Tibial nerve (tissue), 4 donors: ENCODE data around the gene CYB561D1. TPM values are rescaled to one million over a fixed set of nuclear protein-coding genes. Genes with fewer than 3 reads are reported as not detected.

Source experiments
- DNase-seq, 2 donors: peaks; one replicate each; pipeline ENCODE4 v3.0.0-alpha.2; 2019; ENCODE audit warnings: low spot score in 2 of 2
- H3K27ac ChIP-seq, 4 donors: fragments of 200-600 bp; sonication (generic) in 3 of 4; one replicate each; pipeline ENCODE4 v1.5.1; 2017 to 2019; ENCODE audit warnings: mild to moderate bottlenecking in 1 of 4
- H3K27me3 ChIP-seq, 2 donors: fragments of 200-600 bp; sonication (generic) in 1 of 2; one replicate each; pipeline versions ENCODE4 v1.5.1 to v1.6.0; 2017 to 2019
- H3K36me3 ChIP-seq, 3 donors: fragments of 200-600 bp; sonication (generic); one replicate each; pipeline ENCODE4 v1.5.1; 2018 to 2019
- H3K4me1 ChIP-seq, 4 donors: fragments of 200-600 bp; sonication (generic) in 3 of 4; one replicate each; pipeline ENCODE4 v1.5.1; 2017 to 2019
- H3K4me3 ChIP-seq, 4 donors: fragments of 200-600 bp; sonication (generic) in 3 of 4; one replicate each; pipeline ENCODE4 v1.5.1; 2017 to 2019; ENCODE audit warnings: mild to moderate bottlenecking in 1 of 4, moderate library complexity in 1 of 4
- H3K9me3 ChIP-seq, 4 donors: fragments of 200-600 bp; sonication (generic) in 3 of 4; one replicate each; pipeline ENCODE4 v1.5.1; 2017 to 2019
- EP300 ChIP-seq, 2 donors: sonication (generic); formaldehyde crosslinking; IDR thresholded peaks; one replicate each; pipeline ENCODE4 v1.6.1; 2017; ENCODE audit warnings: antibody characterized with exemption in 2 of 2, mild to moderate bottlenecking in 1 of 2
- POLR2A ChIP-seq, 2 donors: fragments of 450-650 bp; IDR thresholded peaks; one replicate each; pipeline ENCODE4 v1.6.1; 2017; ENCODE audit warnings: antibody characterized with exemption in 2 of 2, mild to moderate bottlenecking in 2 of 2, moderate library complexity in 2 of 2
- WGBS, 2 donors: methylation state at CpG; one replicate each; pipeline ENCODE4 v1.1.5; 2018; 5-methylcytosine and 5-hydroxymethylcytosine counted together
- total RNA-seq, 4 donors: library from RNA; depleted of rRNA; stranded (reverse); fragments of >200 nt; gene quantifications; one replicate each; pipeline ENCODE4 v1.1.0, GENCODE V29; 2016
- TF ChIP-seq, protein P1 (sequence below), 5 experiments: fragments of 200-600 bp in 3 of 5; fragments of 450-650 bp in 2 of 5; sonication (generic) in 3 of 5; IDR thresholded peaks; one replicate each; pipeline ENCODE4 v1.5.1; 2016 to 2019; ENCODE audit warnings: antibody characterized with exemption in 5 of 5, mild to moderate bottlenecking in 3 of 5, moderate library complexity in 2 of 5

Gene CYB561D1
- total RNA-seq, 4 donors from 2014 or later, result 4.4 to 8.4 (median 5.6) TPM

DNA sequence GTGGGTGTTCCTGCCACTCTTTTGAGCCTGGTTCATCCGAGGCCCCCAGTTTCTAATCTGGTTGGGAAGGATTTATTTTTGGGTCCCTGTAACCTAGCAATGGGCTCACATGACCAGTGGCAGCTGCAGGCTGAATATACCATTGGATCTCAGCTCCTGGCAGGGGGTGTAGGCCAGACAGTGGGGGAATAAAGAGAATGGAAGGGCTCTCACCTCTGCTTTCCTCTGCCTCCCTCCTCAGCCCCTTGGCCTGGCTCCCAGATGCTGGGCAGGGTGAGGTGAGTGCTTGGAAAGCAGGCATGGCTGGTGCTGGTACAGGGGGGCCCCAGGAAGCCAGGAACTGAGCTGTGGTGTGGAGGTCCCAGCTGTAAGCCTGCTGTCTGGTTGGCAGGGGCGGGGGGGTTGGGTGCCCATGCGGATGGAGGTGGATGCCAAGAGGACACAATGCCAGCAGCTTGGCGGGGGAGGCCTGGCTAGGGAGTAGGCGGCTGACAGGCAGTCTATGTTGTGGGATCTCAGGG lies 42.1 kb downstream of the CYB561D1 start:
- peaks cover 0 to 30% (median 9%) of the 10 kb centered on the region in 4 donors for H3K4me1 ChIP-seq
- H3K36me3 ChIP-seq, result no peaks in the 10 kb centered on the region
- WGBS, 2 donors, result 51 to 65% methylated on average over 5 of the region's 5 CpGs
- no peak overlapping the region for H3K4me3 ChIP-seq
- H3K27me3 ChIP-seq, result no peaks in the 10 kb centered on the region
- no peak for DNase-seq
- TF ChIP-seq, protein P1, sequence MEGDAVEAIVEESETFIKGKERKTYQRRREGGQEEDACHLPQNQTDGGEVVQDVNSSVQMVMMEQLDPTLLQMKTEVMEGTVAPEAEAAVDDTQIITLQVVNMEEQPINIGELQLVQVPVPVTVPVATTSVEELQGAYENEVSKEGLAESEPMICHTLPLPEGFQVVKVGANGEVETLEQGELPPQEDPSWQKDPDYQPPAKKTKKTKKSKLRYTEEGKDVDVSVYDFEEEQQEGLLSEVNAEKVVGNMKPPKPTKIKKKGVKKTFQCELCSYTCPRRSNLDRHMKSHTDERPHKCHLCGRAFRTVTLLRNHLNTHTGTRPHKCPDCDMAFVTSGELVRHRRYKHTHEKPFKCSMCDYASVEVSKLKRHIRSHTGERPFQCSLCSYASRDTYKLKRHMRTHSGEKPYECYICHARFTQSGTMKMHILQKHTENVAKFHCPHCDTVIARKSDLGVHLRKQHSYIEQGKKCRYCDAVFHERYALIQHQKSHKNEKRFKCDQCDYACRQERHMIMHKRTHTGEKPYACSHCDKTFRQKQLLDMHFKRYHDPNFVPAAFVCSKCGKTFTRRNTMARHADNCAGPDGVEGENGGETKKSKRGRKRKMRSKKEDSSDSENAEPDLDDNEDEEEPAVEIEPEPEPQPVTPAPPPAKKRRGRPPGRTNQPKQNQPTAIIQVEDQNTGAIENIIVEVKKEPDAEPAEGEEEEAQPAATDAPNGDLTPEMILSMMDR (IDR thresholded peaks at IDR 0.05), result no peak
- TF ChIP-seq EP300 (IDR thresholded peaks at IDR 0.05) (no peak), POLR2A (IDR thresholded peaks at IDR 0.05) (no peak)
- H3K9me3 ChIP-seq, result no peaks in the 10 kb centered on the region
- peak overlapping the region in 3 of 4 donors; percentile 29 to 81 (median 33) for H3K27ac ChIP-seq

DNA sequence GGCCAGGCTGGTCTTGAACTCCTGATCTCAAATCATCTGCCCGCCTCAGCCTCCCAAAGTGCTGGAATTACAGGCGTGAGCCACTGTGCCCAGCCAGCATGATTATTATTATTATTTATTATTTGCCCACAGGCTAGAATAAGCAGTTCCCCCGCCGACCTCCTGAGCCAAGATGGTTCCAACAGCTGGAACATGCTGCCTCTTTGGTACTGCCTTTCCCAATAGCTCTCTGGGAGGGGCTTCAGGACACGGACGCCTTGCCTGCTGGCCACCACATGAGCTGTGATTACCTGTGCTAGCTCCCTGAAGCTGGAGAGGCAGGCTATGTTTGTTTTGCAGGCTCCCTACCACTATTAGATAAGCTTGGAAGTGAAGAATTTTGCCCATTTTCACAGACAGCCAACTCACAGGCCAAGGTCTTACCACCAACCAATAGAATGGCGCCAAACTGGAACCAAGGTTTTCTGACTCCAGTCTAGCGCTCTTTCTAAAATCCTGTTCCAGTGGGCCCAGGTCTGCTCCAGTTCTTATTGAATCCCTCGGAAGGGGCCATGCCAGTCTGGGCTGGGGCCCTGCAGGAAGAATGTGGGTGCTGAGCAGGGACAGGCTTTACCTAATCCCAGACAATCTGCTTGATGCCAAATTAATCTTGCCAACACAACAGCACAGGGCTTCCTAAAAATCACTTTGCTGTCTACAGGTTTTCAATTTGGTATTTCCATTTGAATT lies 43.7 kb downstream of the CYB561D1 start:
- Histone ChIP-seq H3K4me1 (peaks cover 0 to 21% (median 2%) of the 10 kb centered on the region in 4 donors), H3K27ac (no peak overlapping the region), H3K9me3 (no peaks in the 10 kb centered on the region), H3K27me3 (no peaks in the 10 kb centered on the region), H3K36me3 (no peaks in the 10 kb centered on the region), H3K4me3 (no peak overlapping the region)
- 80 to 89% methylated on average over 9 of the region's 9 CpGs for WGBS, 2 donors
- no peak for TF ChIP-seq POLR2A (IDR thresholded peaks at IDR 0.05)
- TF ChIP-seq, protein P1 (IDR thresholded peaks at IDR 0.05), result no peak
- no peak for TF ChIP-seq EP300 (IDR thresholded peaks at IDR 0.05)
- DNase-seq, result no peak

DNA sequence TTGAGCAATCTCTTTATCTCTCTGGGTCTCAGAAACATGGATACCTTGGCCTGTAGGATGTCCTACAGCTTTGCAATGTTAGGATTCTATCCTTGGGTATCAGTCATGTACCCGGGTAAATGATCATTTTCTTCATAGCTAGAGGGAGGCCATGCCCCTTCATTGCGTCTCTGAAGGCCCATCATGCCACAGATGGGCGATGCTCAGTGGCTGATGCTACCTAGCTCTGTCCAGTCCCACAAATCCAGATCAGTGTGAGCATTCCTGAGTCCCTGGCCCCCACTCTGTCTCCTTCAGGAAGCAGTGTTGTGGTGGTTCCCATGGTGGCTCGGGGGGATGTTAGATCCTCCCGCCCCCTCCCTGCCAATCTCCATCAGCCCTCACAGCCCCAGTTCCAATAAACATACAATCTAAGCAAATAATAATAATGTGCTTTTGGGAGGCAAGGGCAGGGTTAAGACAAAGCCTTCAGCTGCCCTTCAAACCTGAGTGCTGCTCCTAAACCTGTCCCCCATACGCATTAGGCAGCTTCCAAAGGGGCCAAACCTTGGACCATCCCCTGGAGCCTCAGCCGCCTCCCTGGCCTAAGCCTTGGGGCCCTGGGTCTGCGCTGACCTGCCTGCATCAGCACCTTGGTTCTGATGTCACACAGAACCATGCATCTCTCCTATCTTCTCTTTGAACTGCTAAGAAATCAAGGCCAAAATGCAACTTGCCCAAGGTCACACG lies 45.1 kb downstream of the CYB561D1 start:
- no peaks in the 10 kb centered on the region for H3K36me3 ChIP-seq
- DNase-seq, result no peak
- 84 to 93% methylated on average over 9 of the region's 9 CpGs for WGBS, 2 donors

GRCh38 chr1:109539676-109540075 lies 45.8 kb downstream of the CYB561D1 start, which contains the start of gene GPR61:
Gene GPR61 (plus strand): TSS chr1:109539872. CDS start chr1:109543023, 3,151 bp downstream.
- H3K27ac ChIP-seq, result no peak within 1 kb of the TSS
- H3K9me3 ChIP-seq, result no peaks in the 10 kb centered on the region
- peaks cover 0 to 16% (median 2%) of the 10 kb centered on the region in 4 donors for H3K4me1 ChIP-seq
- no peak for DNase-seq
- no peak within 1 kb of the TSS for H3K4me3 ChIP-seq
- whole genome bisulfite sequencing, 2 donors, result 68 to 88% methylated on average over 2 to 3 of the region's 7 CpGs
- H3K27me3 ChIP-seq, result no peaks in the 10 kb centered on the region
- no peaks in the 10 kb centered on the region for H3K36me3 ChIP-seq
- TF ChIP-seq, protein P1 (IDR thresholded peaks at IDR 0.05), result no peak
- TF ChIP-seq POLR2A (IDR thresholded peaks at IDR 0.05), result no peak
- TF ChIP-seq EP300 (IDR thresholded peaks at IDR 0.05), result no peak

More for the DNA sequence above, 45.1 kb downstream of the CYB561D1 start:
- Histone ChIP-seq H3K27me3 (no peaks in the 10 kb centered on the region), H3K9me3 (no peaks in the 10 kb centered on the region), H3K4me1 (peaks cover 0 to 16% (median 2%) of the 10 kb centered on the region in 4 donors), H3K27ac (no peak overlapping the region), H3K4me3 (no peak overlapping the region)
- TF ChIP-seq EP300 (IDR thresholded peaks at IDR 0.05) (no peak), POLR2A (IDR thresholded peaks at IDR 0.05) (no peak)
- TF ChIP-seq, protein P1 (IDR thresholded peaks at IDR 0.05), result no peak
